Loucy (cell line): Measurements from ENCODE around the gene PSMD1.

Experiments
- H2AFZ ChIP-seq: fragments of 200-600 bp; sonication (generic); 2 replicates; pipeline ENCODE4 v1.6.0; 2016; ENCODE audit warnings: antibody characterized with exemption, mild to moderate bottlenecking, low read length, moderate library complexity
- H3F3A ChIP-seq: fragments of 200-600 bp; 2 replicates; pipeline ENCODE4 v1.6.0; 2016; ENCODE audit warnings: antibody characterized with exemption, low read depth, mild to moderate bottlenecking
- H3K27me3 ChIP-seq: fragments of 200-600 bp; sonication (generic); 2 replicates; pipeline ENCODE4 v1.6.1; 2014; ENCODE audit warnings: low read length, mild to moderate bottlenecking; ENCODE audit not compliant: insufficient read depth, poor library complexity, severe bottlenecking
- H3K36me3 ChIP-seq: fragments of 200-600 bp; sonication (generic); 2 replicates; pipeline ENCODE4 v1.6.1; 2016; ENCODE audit warnings: low read length; ENCODE audit not compliant: insufficient read depth
- H3K4me1 ChIP-seq: fragments of 200-600 bp; sonication (generic); 2 replicates; pipeline ENCODE4 v1.5.1; 2014; ENCODE audit warnings: low read length, mild to moderate bottlenecking; ENCODE audit not compliant: insufficient read depth, poor library complexity, severe bottlenecking
- H3K4me2 ChIP-seq: fragments of 200-600 bp; sonication (generic); 2 replicates; pipeline ENCODE4 v1.6.0; 2014; ENCODE audit warnings: antibody characterized with exemption, low read length, low read depth, mild to moderate bottlenecking; ENCODE audit not compliant: poor library complexity, severe bottlenecking
- H3K4me3 ChIP-seq: fragments of 200-600 bp; sonication (generic); 2 replicates; pipeline ENCODE4 v1.5.1; 2014; ENCODE audit warnings: low read length, mild to moderate bottlenecking, mixed read lengths; ENCODE audit not compliant: poor library complexity, severe bottlenecking
- H3K79me2 ChIP-seq: fragments of 200-600 bp; sonication (generic); 2 replicates; pipeline ENCODE4 v1.6.1; 2014; ENCODE audit warnings: low read length; ENCODE audit not compliant: insufficient read depth
- H3K9ac ChIP-seq: fragments of 200-600 bp; sonication (generic); 2 replicates; pipeline ENCODE4 v1.6.0; 2014; ENCODE audit warnings: mild to moderate bottlenecking, low read depth, low read length, moderate library complexity; ENCODE audit not compliant: poor library complexity, severe bottlenecking
- H3K9me2 ChIP-seq: fragments of 200-600 bp; sonication (generic); replicated peaks from 2 replicates; pipeline ENCODE4 v1.6.1; 2016; ENCODE audit warnings: low read depth, low read length, mixed read lengths
- H3K9me3 ChIP-seq: fragments of 200-600 bp; sonication (generic); 2 replicates; pipeline ENCODE4 v1.6.1; 2014; ENCODE audit warnings: mild to moderate bottlenecking, antibody characterized with exemption, low read length, low read depth; ENCODE audit not compliant: insufficient read depth
- H4K20me1 ChIP-seq: fragments of 200-600 bp; sonication (generic); 2 replicates; pipeline ENCODE4 v1.6.0; 2014; ENCODE audit warnings: antibody characterized with exemption, low read length, mild to moderate bottlenecking; ENCODE audit not compliant: insufficient read depth, poor library complexity, severe bottlenecking
- EZH2phosphoT487 ChIP-seq: fragments of 200-600 bp; IDR thresholded peaks from 2 replicates; pipeline ENCODE4 v1.6.1; 2018; ENCODE audit warnings: antibody characterized with exemption, mild to moderate bottlenecking, moderate library complexity, borderline replicate concordance
- TF ChIP-seq, protein P1 (sequence below): fragments of 200-600 bp; sonication (generic); conservative IDR thresholded peaks from 2 replicates; pipeline ENCODE4 v1.5.1; 2014; ENCODE audit warnings: mild to moderate bottlenecking, antibody characterized with exemption, low read length

Gene PSMD1

DNA sequence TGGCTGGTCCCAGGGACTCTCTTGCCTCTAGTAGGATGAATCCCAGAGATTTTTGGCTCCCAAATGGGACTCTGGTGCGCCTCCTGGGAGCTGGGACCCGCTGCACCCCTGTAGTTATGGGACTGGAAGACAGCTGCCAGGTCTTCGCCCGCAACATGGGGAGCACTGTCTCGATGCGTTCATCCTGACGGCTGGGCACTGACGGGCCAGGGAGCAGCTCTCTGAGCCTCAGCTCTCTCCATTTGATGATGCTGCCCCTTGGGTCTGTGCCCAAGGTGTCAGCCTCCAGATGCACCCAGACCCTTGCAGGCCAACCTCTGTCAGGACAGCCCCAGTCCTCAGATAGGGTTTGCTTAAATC is 132.5 kb downstream of the PSMD1 start:
- Histone ChIP-seq H3K4me3 (no peak overlapping the region), H2AFZ (no peak overlapping the region), H3K9me2 (no peaks in the 10 kb centered on the region), H3K9me3 (no peaks in the 10 kb centered on the region), H3K79me2 (no peaks in the 10 kb centered on the region), H3K4me2 (no peak overlapping the region), H3K4me1 (no peaks in the 10 kb centered on the region), H4K20me1 (no peaks in the 10 kb centered on the region), H3F3A (no peaks in the 10 kb centered on the region), H3K27me3 (no peaks in the 10 kb centered on the region), H3K9ac (no peak overlapping the region), H3K36me3 (no peaks in the 10 kb centered on the region)
- TF ChIP-seq, protein P1, sequence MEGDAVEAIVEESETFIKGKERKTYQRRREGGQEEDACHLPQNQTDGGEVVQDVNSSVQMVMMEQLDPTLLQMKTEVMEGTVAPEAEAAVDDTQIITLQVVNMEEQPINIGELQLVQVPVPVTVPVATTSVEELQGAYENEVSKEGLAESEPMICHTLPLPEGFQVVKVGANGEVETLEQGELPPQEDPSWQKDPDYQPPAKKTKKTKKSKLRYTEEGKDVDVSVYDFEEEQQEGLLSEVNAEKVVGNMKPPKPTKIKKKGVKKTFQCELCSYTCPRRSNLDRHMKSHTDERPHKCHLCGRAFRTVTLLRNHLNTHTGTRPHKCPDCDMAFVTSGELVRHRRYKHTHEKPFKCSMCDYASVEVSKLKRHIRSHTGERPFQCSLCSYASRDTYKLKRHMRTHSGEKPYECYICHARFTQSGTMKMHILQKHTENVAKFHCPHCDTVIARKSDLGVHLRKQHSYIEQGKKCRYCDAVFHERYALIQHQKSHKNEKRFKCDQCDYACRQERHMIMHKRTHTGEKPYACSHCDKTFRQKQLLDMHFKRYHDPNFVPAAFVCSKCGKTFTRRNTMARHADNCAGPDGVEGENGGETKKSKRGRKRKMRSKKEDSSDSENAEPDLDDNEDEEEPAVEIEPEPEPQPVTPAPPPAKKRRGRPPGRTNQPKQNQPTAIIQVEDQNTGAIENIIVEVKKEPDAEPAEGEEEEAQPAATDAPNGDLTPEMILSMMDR: no peak
- TF ChIP-seq EZH2phosphoT487: no peak

DNA sequence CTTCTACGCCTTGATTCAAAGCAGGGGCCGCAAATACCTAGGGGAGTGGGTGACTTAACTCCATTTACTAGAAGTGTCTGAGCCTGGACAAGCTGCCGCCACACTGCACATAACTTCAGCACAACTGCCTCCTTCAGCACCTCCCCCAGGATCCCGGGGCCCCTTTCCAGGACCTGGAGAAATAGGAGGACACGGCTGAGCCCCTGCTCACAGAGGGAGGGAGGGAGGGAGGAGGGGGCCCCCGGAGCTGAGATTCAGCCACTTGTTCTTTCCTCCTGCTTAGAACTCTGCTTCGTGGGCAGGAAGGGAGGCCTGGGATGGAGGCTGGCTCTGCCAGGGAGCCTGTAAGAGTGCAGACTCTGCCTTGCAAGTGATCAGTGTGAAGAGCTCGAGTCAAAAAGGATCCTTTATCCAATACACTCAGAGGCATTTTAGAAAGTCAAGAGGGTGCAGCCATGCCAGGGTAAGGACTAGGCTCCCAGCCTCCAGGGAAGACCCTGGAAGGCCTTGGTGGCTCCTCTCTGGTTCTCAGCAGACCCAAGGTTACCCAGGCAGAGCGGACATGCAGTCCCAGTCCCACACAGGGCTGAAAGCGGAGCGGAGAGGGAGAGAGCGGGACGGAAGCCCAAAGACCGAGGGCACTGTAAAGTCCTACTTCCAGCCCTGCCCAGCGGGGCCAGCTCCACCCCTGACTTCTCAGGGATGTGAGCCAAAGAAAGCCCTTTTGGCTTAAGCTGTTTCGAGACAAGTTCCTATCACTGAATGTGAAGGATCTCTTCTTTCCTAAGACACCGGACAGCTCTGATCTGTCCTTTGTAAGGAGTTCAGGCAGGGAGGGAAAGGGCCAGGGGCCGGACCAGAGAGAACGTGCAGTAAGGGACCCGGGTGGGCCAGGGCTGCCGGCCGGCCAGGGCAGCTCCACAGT is 133.2 kb downstream of the PSMD1 start:
- H3K4me2 ChIP-seq: no peak overlapping the region
- TF ChIP-seq, protein P1: no peak
- no peak for TF ChIP-seq EZH2phosphoT487
- no peak overlapping the region for H3K9ac ChIP-seq
- no peaks in the 10 kb centered on the region for H3K36me3 ChIP-seq
- no peak overlapping the region for H3K4me3 ChIP-seq
- no peaks in the 10 kb centered on the region for H4K20me1 ChIP-seq
- H3K79me2 ChIP-seq: no peaks in the 10 kb centered on the region
- no peaks in the 10 kb centered on the region for H3F3A ChIP-seq
- H3K9me3 ChIP-seq: no peaks in the 10 kb centered on the region
- no peaks in the 10 kb centered on the region for H3K4me1 ChIP-seq
- H2AFZ ChIP-seq: no peak overlapping the region
- no peaks in the 10 kb centered on the region for H3K27me3 ChIP-seq
- no peaks in the 10 kb centered on the region for H3K9me2 ChIP-seq

GRCh38 chr2:231190531-231191197 is 134.0 kb downstream of the PSMD1 start:
- no peaks in the 10 kb centered on the region for H3K79me2 ChIP-seq
- H3K4me1 ChIP-seq: no peaks in the 10 kb centered on the region
- no peaks in the 10 kb centered on the region for H3F3A ChIP-seq
- H3K9me2 ChIP-seq: no peaks in the 10 kb centered on the region
- H3K27me3 ChIP-seq: no peaks in the 10 kb centered on the region
- no peak overlapping the region for H3K9ac ChIP-seq
- no peak overlapping the region for H3K4me3 ChIP-seq
- H3K9me3 ChIP-seq: no peaks in the 10 kb centered on the region
- H3K4me2 ChIP-seq: no peak overlapping the region
- TF ChIP-seq, protein P1: no peak
- no peak for TF ChIP-seq EZH2phosphoT487
- H2AFZ ChIP-seq: no peak overlapping the region
- no peaks in the 10 kb centered on the region for H3K36me3 ChIP-seq
- H4K20me1 ChIP-seq: no peaks in the 10 kb centered on the region
